KBM-7 (cell line): ENCODE measurements around the gene DCAF6.
A peak's percentile ranks its signal among the peaks of the same experiment; 100 is the strongest.
"Not testable (repeated sequence)": the region's sequence is repeated elsewhere in the genome, so short reads cannot be mapped to it uniquely, and the experiment has no call there.

ENCODE experiments used
- DNase-seq: peaks from one replicate; pipeline ENCODE4 v3.0.0-alpha.2; 2015
- in situ Hi-C: fragments of 300-500 bp; cut with MboI; formaldehyde crosslinking; loops from 2 replicates; pipeline ENCODE4 v1.14.3; 2020; ENCODE audit warnings: low sequenced_read_pairs, low pct_unique_long_range_greater_than_20kb, mixed read lengths

The DCAF6 gene

GRCh38 chr1:167923324-167924056 lies 13.0 kb upstream of the DCAF6 start:
- no peak for DNase-seq
- in situ Hi-C loops: no loop called here

GRCh38 chr1:167924102-167924501 lies 12.4 kb upstream of the DCAF6 start:
- no peak for DNase-seq
- in situ Hi-C loops: no loop called here

- no peak for DNase-seq
Observed at GRCh38 chr1:167924543-167925231, 11.8 kb upstream of the DCAF6 start.

GRCh38 chr1:167926486-167926997 lies 9.9 kb upstream of the DCAF6 start:
- in situ Hi-C loops: no loop called here
- DNase-seq: no peak

More at GRCh38 chr1:167924543-167925231, 11.8 kb upstream of the DCAF6 start:
- in situ Hi-C loops: no loop called here

- DNase-seq: no peak
- in situ Hi-C loops: no loop called here
Observed at GRCh38 chr1:167927046-167927754, 9.3 kb upstream of the DCAF6 start.

- in situ Hi-C loops: no loop called here
- no peak for DNase-seq
Observed at GRCh38 chr1:167928457-167928852, 8.0 kb upstream of the DCAF6 start.

- in situ Hi-C loops, DNase-seq: not testable (repeated sequence)
Observed at GRCh38 chr1:167928919-167929318, 7.6 kb upstream of the DCAF6 start.

- DNase-seq: no peak
- in situ Hi-C loops: no loop called here
Observed at GRCh38 chr1:167929725-167930124, 6.8 kb upstream of the DCAF6 start.

GRCh38 chr1:167933788-167934187 lies 2.7 kb upstream of the DCAF6 start:
- in situ Hi-C loops: no loop called here
- DNase-seq: no peak

- in situ Hi-C loops: no loop called here
- DNase-seq: no peak
Observed at GRCh38 chr1:167934426-167935215, 1.9 kb upstream of the DCAF6 start.

GRCh38 chr1:167935216-167936067 lies 1.0 kb upstream of the DCAF6 start:
- in situ Hi-C loops: no loop called here
- DNase-seq: peak; percentile 68

- DNase-seq: peak; percentile 82
- in situ Hi-C loops: no loop called here
Observed at GRCh38 chr1:167936930-167937708, 636 bp downstream of the DCAF6 start, which contains the start of gene MPC2. Gene MPC2 (minus strand): TSS chr1:167937072. CDS start chr1:167935841, 1,231 bp downstream.

- in situ Hi-C loops: no loop called here
- no peak for DNase-seq
Observed at GRCh38 chr1:167937709-167938010, 1.2 kb downstream of the DCAF6 start.

- DNase-seq: peak; percentile 40
- in situ Hi-C loops: no loop called here
Observed at GRCh38 chr1:167938080-167938636, 1.7 kb downstream of the DCAF6 start.

GRCh38 chr1:167940264-167940663 lies 3.8 kb downstream of the DCAF6 start:
- in situ Hi-C loops: no loop called here
- no peak for DNase-seq

GRCh38 chr1:167943541-167943940 lies 7.1 kb downstream of the DCAF6 start:
- in situ Hi-C loops: no loop called here

GRCh38 chr1:167947733-167948132 lies 11.2 kb downstream of the DCAF6 start:
- DNase-seq: no peak
- in situ Hi-C loops: no loop called here

More at GRCh38 chr1:167943541-167943940, 7.1 kb downstream of the DCAF6 start:
- no peak for DNase-seq
